T-cell (primary cell): ENCODE measurements around the gene CHD3. TPM values are rescaled to one million over a fixed set of nuclear protein-coding genes. Genes with fewer than 3 reads are reported as not detected.
A peak's percentile ranks its signal among the peaks of the same experiment; 100 is the strongest.
"Not testable (repeated sequence)": the region's sequence is repeated elsewhere in the genome, so short reads cannot be mapped to it uniquely, and the experiment has no call there.

ENCODE experiments used
- ATAC-seq, 4 experiments: fragments of 200-7000 bp in 3 of 4; fragments of 150-1000 bp in 1 of 4; cut with Tn5 transposase; replicated peaks in 1 of 4; 1 replicate in 3 of 4; 2 replicates in 1 of 4; pipeline ENCODE4 v1.10.0; 2021; ENCODE audit warnings: moderate library complexity in 3 of 4, mild to moderate bottlenecking in 2 of 4, moderate number of reproducible peaks in 1 of 4
- CTCF ChIA-PET, 2 donors: fragments of 300-600 bp; sonication (Branson Sonifier 250); formaldehyde crosslinking; loops; one replicate each; lab custom pipeline; 2022; ENCODE audit warnings: antibody characterized with exemption in 2 of 2; lab: Charles Lee
- POLR2A ChIA-PET, 2 donors: fragments of 300-600 bp; sonication (Branson Sonifier 250); formaldehyde crosslinking; loops; one replicate each; lab custom pipeline; 2022; ENCODE audit warnings: antibody characterized with exemption in 2 of 2; lab: Charles Lee
- DNase-seq, 35 experiments: peaks; one replicate each; pipeline versions ENCODE4 v3.0.0 to v3.0.0-alpha.2; 2013 to 2023
- H3K27ac ChIP-seq: one replicate; pipeline ENCODE4 v1.5.1; 2013; ENCODE audit warnings: low read length
- H3K27me3 ChIP-seq, 2 experiments: replicated peaks in 1 of 2; 1 replicate in 1 of 2; 2 replicates in 1 of 2; pipeline versions ENCODE4 v1.6.1 to v1.7.0; 2013; ENCODE audit warnings: low read length in 1 of 2, mixed read lengths in 1 of 2; ENCODE audit not compliant: control insufficient read depth in 2 of 2, insufficient read depth in 2 of 2; ENCODE audit errors: extremely low read depth in 1 of 2
- H3K36me3 ChIP-seq, 2 donors: 1 replicate in 1 of 2; 2 replicates in 1 of 2; pipeline versions ENCODE4 v1.6.1 to v1.7.0; 2013; ENCODE audit warnings: low read length in 1 of 2; ENCODE audit not compliant: control insufficient read depth in 2 of 2, insufficient read depth in 1 of 2; ENCODE audit errors: extremely low read depth in 1 of 2
- H3K4me1 ChIP-seq, 2 experiments: 1 replicate in 1 of 2; 2 replicates in 1 of 2; pipeline versions ENCODE4 v1.6.1 to v1.7.0; 2013; ENCODE audit warnings: low read length in 2 of 2, mixed read lengths in 1 of 2; ENCODE audit not compliant: insufficient read depth in 2 of 2, control insufficient read depth in 1 of 2; ENCODE audit errors: extremely low read depth in 1 of 2
- H3K4me3 ChIP-seq, 2 donors: 1 replicate in 1 of 2; 2 replicates in 1 of 2; pipeline versions ENCODE4 v1.5.1 to v1.7.0; 2013; ENCODE audit warnings: mild to moderate bottlenecking in 2 of 2, low read length in 1 of 2, moderate library complexity in 1 of 2; ENCODE audit not compliant: control insufficient read depth in 1 of 2; ENCODE audit errors: extremely low read depth in 1 of 2
- H3K9me3 ChIP-seq: 2 replicates; pipeline ENCODE4 v1.7.0; 2013
- H3K27ac Mint-ChIP-seq, 2 donors: one replicate each; pipeline ENCODE4 v1.8.0; 2020 to 2021; ENCODE audit warnings: mild to moderate bottlenecking in 2 of 2, mixed read lengths in 2 of 2
- H3K27me3 Mint-ChIP-seq, 2 donors: one replicate each; pipeline ENCODE4 v1.8.0; 2021 to 2022; ENCODE audit warnings: mixed read lengths in 2 of 2
- H3K36me3 Mint-ChIP-seq: one replicate; pipeline ENCODE4 v1.8.0; 2021; ENCODE audit warnings: mixed read lengths
- H3K4me1 Mint-ChIP-seq, 3 donors: one replicate each; pipeline ENCODE4 v1.8.0; 2020 to 2022; ENCODE audit warnings: mixed read lengths in 3 of 3, mild to moderate bottlenecking in 1 of 3
- H3K4me3 Mint-ChIP-seq, 3 donors: one replicate each; pipeline ENCODE4 v1.8.0; 2020 to 2022; ENCODE audit warnings: mild to moderate bottlenecking in 3 of 3, mixed read lengths in 3 of 3, moderate library complexity in 3 of 3
- H3K9me3 Mint-ChIP-seq, 3 donors: one replicate each; pipeline ENCODE4 v1.8.0; 2020 to 2022; ENCODE audit warnings: mixed read lengths in 3 of 3
- whole genome bisulfite sequencing: methylation state at CpG from one replicate; pipeline ENCODE4 v1.1.5; 2013; ENCODE audit warnings: missing lambda C conversion rate; ENCODE audit not compliant: insufficient coverage; 5-methylcytosine and 5-hydroxymethylcytosine counted together
- total RNA-seq, 35 experiments: library from RNA in 6 of 35; stranded (reverse) in 6 of 35; fragments of 120-200 nt in 1 of 35; gene quantifications; one replicate each; pipeline versions ENCODE4 v1.2.1 to v1.2.4 and lab custom pipeline; 2013 to 2026

The CHD3 gene
- total RNA-seq, 5 donors from 2014 or later (not counting 1 experiment from before 2014, with no cell fraction given), result 250 to 331 (median 274) TPM

GRCh38 chr17:7951143-7951792 lies 62.7 kb downstream of the CHD3 start:
- peak; percentile 75 to 80 (median 75) for ATAC-seq
- CTCF ChIA-PET, result no interaction called here

GRCh38 chr17:7953266-7953665 lies 64.7 kb downstream of the CHD3 start:
- H3K4me1 Mint-ChIP-seq, H3K27me3 Mint-ChIP-seq, POLR2A ChIA-PET, H3K4me3 ChIP-seq, H3K27ac ChIP-seq, H3K4me3 Mint-ChIP-seq, H3K27me3 ChIP-seq, H3K27ac Mint-ChIP-seq, DNase-seq, CTCF ChIA-PET, H3K9me3 ChIP-seq, ATAC-seq, H3K9me3 Mint-ChIP-seq, H3K36me3 ChIP-seq, H3K4me1 ChIP-seq: not testable (repeated sequence)
- peaks cover 19% of the 10 kb centered on the region for H3K36me3 Mint-ChIP-seq
- 96% methylated on average over 12 of the region's 13 CpGs for WGBS

More at GRCh38 chr17:7951143-7951792, 62.7 kb downstream of the CHD3 start:
- no peaks in the 10 kb centered on the region for H3K27me3 Mint-ChIP-seq
- peaks cover 0 to 8% (median 5%) of the 10 kb centered on the region in 3 donors for H3K4me1 Mint-ChIP-seq
- 60% methylated on average over 3 of the region's 5 CpGs for whole genome bisulfite sequencing
- no peaks in the 10 kb centered on the region for H3K27me3 ChIP-seq
- H3K9me3 ChIP-seq, result no peaks in the 10 kb centered on the region
- POLR2A ChIA-PET, result no interaction called here
- H3K27ac ChIP-seq, result no peak overlapping the region
- peaks cover 33% of the 10 kb centered on the region for H3K36me3 Mint-ChIP-seq
- H3K4me1 ChIP-seq, result no peaks in the 10 kb centered on the region
- peak in 1 of 35 experiments; percentile 24 for DNase-seq
- H3K27ac Mint-ChIP-seq, result peak overlapping the region; percentile 63 to 84
- H3K9me3 Mint-ChIP-seq, result no peaks in the 10 kb centered on the region
- H3K4me3 ChIP-seq, result no peak overlapping the region
- H3K4me3 Mint-ChIP-seq, result peak overlapping the region in 1 of 3 donors; percentile 18
- peaks cover 0 to 26% of the 10 kb centered on the region in 2 donors for H3K36me3 ChIP-seq

- H3K27me3 ChIP-seq, result peaks cover 0 to 3% of the 10 kb centered on the region in 2 experiments
- no peaks in the 10 kb centered on the region for H3K36me3 ChIP-seq
- Mint-ChIP-seq H3K9me3 (no peaks in the 10 kb centered on the region), H3K27me3 (peaks cover 2 to 3% of the 10 kb centered on the region in 2 donors), H3K27ac (no peak overlapping the region), H3K4me3 (no peak overlapping the region), H3K36me3 (no peaks in the 10 kb centered on the region), H3K4me1 (peaks cover 0 to 5% (median 5%) of the 10 kb centered on the region in 3 donors)
- ATAC-seq (no peak), DNase-seq (no peak)
- H3K4me3 ChIP-seq, result no peak overlapping the region
- H3K9me3 ChIP-seq, result no peaks in the 10 kb centered on the region
- CTCF ChIA-PET, result no interaction called here
- POLR2A ChIA-PET, result no interaction called here
- no peak overlapping the region for H3K27ac ChIP-seq
- no peaks in the 10 kb centered on the region for H3K4me1 ChIP-seq
- WGBS, result 73% methylated on average over 5 of the region's 13 CpGs
Measured at GRCh38 chr17:7955414-7956227, 67.0 kb downstream of the CHD3 start.

- Histone ChIP-seq H3K4me1 (no peaks in the 10 kb centered on the region), H3K4me3 (no peak overlapping the region), H3K9me3 (no peaks in the 10 kb centered on the region), H3K27me3 (peaks cover 0 to 9% of the 10 kb centered on the region in 2 experiments), H3K27ac (no peak overlapping the region), H3K36me3 (no peaks in the 10 kb centered on the region)
- peaks cover 5% of the 10 kb centered on the region in 2 donors for H3K27me3 Mint-ChIP-seq
- 96% methylated on average over 5 of the region's 11 CpGs for WGBS
- H3K4me1 Mint-ChIP-seq, result peaks cover 0 to 2% (median 2%) of the 10 kb centered on the region in 3 donors
- CTCF ChIA-PET, result no interaction called here
- ATAC-seq (no peak), DNase-seq (no peak)
- POLR2A ChIA-PET, result no interaction called here
- no peaks in the 10 kb centered on the region for H3K9me3 Mint-ChIP-seq
- no peak overlapping the region for H3K27ac Mint-ChIP-seq
- H3K4me3 Mint-ChIP-seq, result no peak overlapping the region
- H3K36me3 Mint-ChIP-seq, result no peaks in the 10 kb centered on the region
Measured at GRCh38 chr17:7956228-7956965, 67.8 kb downstream of the CHD3 start.

GRCh38 chr17:7959503-7960253 lies 71.1 kb downstream of the CHD3 start:
- 88% methylated on average over 3 of the region's 9 CpGs for WGBS
- Mint-ChIP-seq H3K27ac (no peak overlapping the region), H3K27me3 (peaks cover 5% of the 10 kb centered on the region in 2 donors), H3K4me1 (no peaks in the 10 kb centered on the region), H3K9me3 (no peaks in the 10 kb centered on the region), H3K36me3 (no peaks in the 10 kb centered on the region), H3K4me3 (no peak overlapping the region)
- POLR2A ChIA-PET, result no interaction called here
- no peak for DNase-seq
- Histone ChIP-seq H3K27ac (no peak overlapping the region), H3K4me1 (no peaks in the 10 kb centered on the region), H3K4me3 (no peak overlapping the region), H3K27me3 (peaks cover 0 to 18% of the 10 kb centered on the region in 2 experiments), H3K9me3 (no peaks in the 10 kb centered on the region), H3K36me3 (no peaks in the 10 kb centered on the region)
- CTCF ChIA-PET, result no interaction called here
- no peak for ATAC-seq
